K562 (cell line): Measurements from ENCODE around the gene PLCD4.

Experiments
- CREB3L1 ChIP-seq: fragments of 450-650 bp; IDR thresholded peaks from 2 replicates; pipeline ENCODE4 v1.6.1; 2014; ENCODE audit warnings: low read depth, mild to moderate bottlenecking, moderate library complexity, borderline replicate concordance
- KLF16 ChIP-seq: IDR thresholded peaks from 2 replicates; pipeline ENCODE4 v1.6.1; 2016; ENCODE audit warnings: antibody characterized with exemption
- POLR2A ChIP-seq: fragments of 450-650 bp; conservative IDR thresholded peaks from 2 replicates; pipeline ENCODE4 v1.6.1; 2016
- SETDB1 ChIP-seq: IDR thresholded peaks from one replicate; pipeline ENCODE4 v1.6.1; 2012; ENCODE audit warnings: low read length, control low read depth, inconsistent platforms
- ZKSCAN8 ChIP-seq: fragments of 200-800 bp; sonication (Bioruptor generic); IDR thresholded peaks from 2 replicates; pipeline ENCODE4 v1.6.1; 2016; ENCODE audit warnings: missing genetic modification characterization, missing compliant biosample characterization
- ZNF436 ChIP-seq: fragments of 250-450, 450-650 bp; sonication (Bioruptor Pico); formaldehyde crosslinking; IDR thresholded peaks from 2 replicates; pipeline ENCODE4 v1.7.0; 2020; ENCODE audit warnings: mild to moderate bottlenecking
- ZSCAN29 ChIP-seq: fragments of 450-650 bp; IDR thresholded peaks from 2 replicates; pipeline ENCODE4 v1.6.1; 2017
- TF ChIP-seq, protein P1 (sequence below), 3 experiments: IDR thresholded peaks in 2 of 3; conservative IDR thresholded peaks in 1 of 3; 2 replicates each; pipeline ENCODE4 v1.5.1; 2011 to 2012; ENCODE audit warnings: low read length in 3 of 3, mild to moderate bottlenecking in 3 of 3, control low read depth in 2 of 3, improper control_type of control experiment in 1 of 3, inconsistent platforms in 1 of 3, low read depth in 1 of 3, mixed read lengths in 1 of 3, moderate library complexity in 1 of 3; ENCODE audit not compliant: insufficient read depth in 2 of 3

DNA sequence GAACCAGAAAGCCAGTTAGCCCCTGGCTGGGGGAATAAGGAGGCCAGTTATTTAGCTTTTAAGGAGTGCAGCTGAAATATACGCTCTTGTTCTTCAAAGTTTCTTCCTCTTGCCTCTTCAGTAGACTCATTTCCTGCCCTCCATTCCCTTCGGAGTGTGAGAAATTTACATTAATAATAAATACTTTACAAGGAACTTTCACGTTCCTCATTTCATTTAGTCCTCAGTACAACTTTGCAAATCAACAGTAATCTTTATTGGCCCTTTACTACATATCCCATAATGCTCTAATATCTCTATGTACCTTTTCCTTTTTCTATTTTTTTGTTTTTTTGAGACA lies 15.6 kb downstream of the PLCD4 start:
- TF ChIP-seq CREB3L1 (no peak), ZKSCAN8 (CRISPR knock-in tag) (no peak), ZSCAN29 (no peak), ZNF436 (CRISPR knock-in tag) (no peak), KLF16 (no peak), POLR2A (no peak), SETDB1 (no peak)
- TF ChIP-seq, protein P1, sequence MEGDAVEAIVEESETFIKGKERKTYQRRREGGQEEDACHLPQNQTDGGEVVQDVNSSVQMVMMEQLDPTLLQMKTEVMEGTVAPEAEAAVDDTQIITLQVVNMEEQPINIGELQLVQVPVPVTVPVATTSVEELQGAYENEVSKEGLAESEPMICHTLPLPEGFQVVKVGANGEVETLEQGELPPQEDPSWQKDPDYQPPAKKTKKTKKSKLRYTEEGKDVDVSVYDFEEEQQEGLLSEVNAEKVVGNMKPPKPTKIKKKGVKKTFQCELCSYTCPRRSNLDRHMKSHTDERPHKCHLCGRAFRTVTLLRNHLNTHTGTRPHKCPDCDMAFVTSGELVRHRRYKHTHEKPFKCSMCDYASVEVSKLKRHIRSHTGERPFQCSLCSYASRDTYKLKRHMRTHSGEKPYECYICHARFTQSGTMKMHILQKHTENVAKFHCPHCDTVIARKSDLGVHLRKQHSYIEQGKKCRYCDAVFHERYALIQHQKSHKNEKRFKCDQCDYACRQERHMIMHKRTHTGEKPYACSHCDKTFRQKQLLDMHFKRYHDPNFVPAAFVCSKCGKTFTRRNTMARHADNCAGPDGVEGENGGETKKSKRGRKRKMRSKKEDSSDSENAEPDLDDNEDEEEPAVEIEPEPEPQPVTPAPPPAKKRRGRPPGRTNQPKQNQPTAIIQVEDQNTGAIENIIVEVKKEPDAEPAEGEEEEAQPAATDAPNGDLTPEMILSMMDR (IDR thresholded peaks at IDR 0.05 in 2 of 3, conservative IDR thresholded peaks at IDR 0.05 in 1 of 3; ENCODE audit: insufficient read depth in 2 of 3, low read depth in 1 of 3, low read length in 3 of 3): no peak
